Neutrophil (primary cell): ENCODE results near the gene C4orf17.

Experiments used
- H3K27ac ChIP-seq: fragments of 200-600 bp; sonication (generic); 2 replicates; pipeline ENCODE4 v1.5.1; 2016; ENCODE audit warnings: mild to moderate bottlenecking, moderate library complexity
- H3K27me3 ChIP-seq: fragments of 200-600 bp; sonication (generic); 2 replicates; pipeline ENCODE4 v1.6.0; 2016; ENCODE audit warnings: mild to moderate bottlenecking
- H3K36me3 ChIP-seq: fragments of 200-600 bp; sonication (generic); 2 replicates; pipeline ENCODE4 v1.5.1; 2017
- H3K4me1 ChIP-seq, 2 experiments: fragments of 200-600 bp in 1 of 2; sonication (generic) in 1 of 2; 1 replicate in 1 of 2; 2 replicates in 1 of 2; pipeline versions ENCODE4 v1.5.1 to v1.6.1; 2013 to 2016; ENCODE audit warnings: low read depth in 1 of 2, low read length in 1 of 2, mild to moderate bottlenecking in 1 of 2, moderate library complexity in 1 of 2; ENCODE audit not compliant: control insufficient read depth in 1 of 2, insufficient read depth in 1 of 2
- H3K4me3 ChIP-seq, 2 experiments: fragments of 200-600 bp in 1 of 2; sonication (generic) in 1 of 2; 1 replicate in 1 of 2; 2 replicates in 1 of 2; pipeline ENCODE4 v1.5.1; 2013 to 2016; ENCODE audit warnings: low read depth in 1 of 2, low read length in 1 of 2, mild to moderate bottlenecking in 1 of 2, moderate library complexity in 1 of 2
- H3K9me3 ChIP-seq: fragments of 200-600 bp; sonication (generic); 2 replicates; pipeline ENCODE4 v1.5.1; 2016
- CTCF ChIP-seq: fragments of 200-600 bp; sonication (generic); IDR thresholded peaks from 2 replicates; pipeline ENCODE4 v1.5.1; 2016; ENCODE audit warnings: antibody characterized with exemption

C4orf17 gene

DNA sequence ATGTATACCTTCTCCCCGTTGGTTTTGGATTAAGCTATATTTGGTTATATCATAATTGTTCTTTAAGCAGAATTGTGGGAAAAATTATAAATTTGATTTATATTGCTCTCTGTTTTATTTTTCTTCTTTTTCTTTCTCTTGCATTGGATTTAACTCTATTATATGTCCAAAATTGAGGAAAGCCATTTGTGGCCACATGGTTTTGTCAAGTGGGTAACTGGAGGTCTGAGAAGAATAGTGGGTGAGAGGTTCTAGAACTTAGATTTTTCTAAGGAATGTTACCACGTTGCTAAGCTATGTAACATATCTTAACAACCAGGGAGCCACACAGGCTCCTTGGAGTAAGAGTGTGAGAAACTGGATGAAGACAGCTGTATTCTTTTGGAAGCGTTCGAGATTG is at the start of gene C4orf17:
Gene C4orf17, plus strand, starts transcription at position 301 of the 400 bp plus-strand sequence. CDS start 2,061 bp downstream, outside the sequence.
- H3K27me3 ChIP-seq: no peaks in the 10 kb centered on the region
- no peaks in the 10 kb centered on the region for H3K9me3 ChIP-seq
- H3K4me1 ChIP-seq: no peaks in the 10 kb centered on the region
- TF ChIP-seq CTCF: no peak
- no peaks in the 10 kb centered on the region for H3K36me3 ChIP-seq
- H3K4me3 ChIP-seq: no peak within 1 kb of the TSS
- H3K27ac ChIP-seq: no peak within 1 kb of the TSS

DNA sequence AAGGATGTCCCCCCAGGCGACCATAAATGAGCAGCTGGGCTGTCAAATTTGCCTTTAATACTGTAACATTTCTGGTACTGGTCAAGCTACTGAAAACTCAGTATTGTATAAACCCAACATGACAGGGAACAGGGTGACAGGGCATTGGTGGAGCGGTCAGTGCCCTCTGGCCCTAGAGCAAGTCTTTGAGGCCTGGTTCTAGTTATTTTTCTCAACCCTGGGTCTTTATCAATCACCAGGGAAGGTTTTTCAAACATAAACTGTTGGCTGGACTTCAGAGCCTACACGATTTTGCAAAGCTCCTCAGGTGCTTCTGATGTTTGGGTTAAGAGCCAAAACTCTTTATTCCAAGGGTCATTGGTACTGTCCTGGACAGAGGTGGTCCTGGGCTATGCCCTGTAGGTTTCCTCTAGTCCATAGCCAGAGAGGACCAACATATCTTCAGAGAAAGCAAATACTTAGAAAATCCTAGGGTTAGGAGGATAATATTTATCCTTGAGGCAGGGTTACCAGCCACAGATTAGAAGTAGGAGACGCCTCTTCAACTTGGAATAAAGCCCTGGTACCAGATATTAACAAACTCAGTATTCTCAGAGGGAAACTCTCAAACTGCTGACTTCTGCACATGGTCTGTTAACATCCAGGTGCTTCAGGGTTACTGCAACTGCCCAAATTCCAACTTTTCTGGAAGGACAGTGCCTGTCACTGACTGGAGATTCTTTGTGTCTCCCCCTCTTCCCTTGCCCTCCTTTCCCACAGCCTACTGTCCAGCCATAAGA is 49.0 kb upstream of the C4orf17 start:
- no peak overlapping the region for H3K4me3 ChIP-seq

DNA sequence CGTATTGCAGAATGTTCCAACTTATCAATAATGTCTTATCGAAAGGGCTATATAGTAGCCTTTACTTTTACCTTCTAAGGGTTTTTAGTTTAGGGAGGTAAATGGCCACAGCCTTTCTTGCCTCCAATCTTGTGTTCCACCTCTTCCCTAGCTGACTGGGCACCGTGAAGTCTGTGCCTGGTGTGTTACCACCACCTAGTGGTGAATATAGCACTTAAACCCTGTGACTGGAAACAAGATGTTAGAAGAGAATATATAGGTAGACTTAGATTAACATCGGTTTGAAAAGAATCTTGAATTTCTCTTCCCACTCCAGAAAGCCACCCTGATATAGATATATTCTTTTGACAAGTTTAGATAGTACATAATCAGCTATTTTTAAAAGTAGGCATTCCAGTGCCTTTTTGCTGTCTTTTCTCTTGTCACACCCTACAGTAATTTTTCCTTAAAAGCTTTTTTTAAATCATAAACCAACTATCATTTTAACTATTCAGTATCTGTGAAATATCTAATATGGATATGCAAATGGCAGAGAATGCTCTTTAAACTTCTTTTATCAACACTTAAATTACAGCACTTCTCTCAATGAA is 47.9 kb upstream of the C4orf17 start:
- H3K27ac ChIP-seq: no peak overlapping the region
- H3K27me3 ChIP-seq: peaks cover 3% of the 10 kb centered on the region
- no peaks in the 10 kb centered on the region for H3K36me3 ChIP-seq
- no peaks in the 10 kb centered on the region for H3K9me3 ChIP-seq
- H3K4me1 ChIP-seq: no peaks in the 10 kb centered on the region
- TF ChIP-seq CTCF: no peak
- H3K4me3 ChIP-seq: no peak overlapping the region

More for the DNA sequence above, 49.0 kb upstream of the C4orf17 start:
- no peaks in the 10 kb centered on the region for H3K9me3 ChIP-seq
- no peaks in the 10 kb centered on the region for H3K36me3 ChIP-seq
- TF ChIP-seq CTCF: no peak
- H3K4me1 ChIP-seq: no peaks in the 10 kb centered on the region
- no peak overlapping the region for H3K27ac ChIP-seq
- peaks cover 3% of the 10 kb centered on the region for H3K27me3 ChIP-seq

- Histone ChIP-seq H3K27me3 (peaks cover 3% of the 10 kb centered on the region), H3K4me3 (no peak overlapping the region), H3K36me3 (no peaks in the 10 kb centered on the region), H3K27ac (no peak overlapping the region), H3K9me3 (no peaks in the 10 kb centered on the region), H3K4me1 (no peaks in the 10 kb centered on the region)
- no peak for TF ChIP-seq CTCF
Observed at GRCh38 chr4:99463566-99463965, 47.3 kb upstream of the C4orf17 start.

GRCh38 chr4:99467887-99468286 is 42.9 kb upstream of the C4orf17 start:
- TF ChIP-seq CTCF: no peak
- Histone ChIP-seq H3K9me3 (no peaks in the 10 kb centered on the region), H3K27me3 (peaks cover 3% of the 10 kb centered on the region), H3K4me3 (no peak overlapping the region), H3K27ac (no peak overlapping the region), H3K4me1 (no peaks in the 10 kb centered on the region), H3K36me3 (no peaks in the 10 kb centered on the region)
